Kidney glomerular epithelial cell (primary cell): ENCODE data around the gene SLC35F1.
"Not testable (repeated sequence)": the region's sequence is repeated elsewhere in the genome, so short reads cannot be mapped to it uniquely, and the experiment has no call there.

Experiments
- DNase-seq: peaks from one replicate; lab custom pipeline; 2025; lab: John Stamatoyannopoulos, UW

SLC35F1 gene

GRCh38 chr6:117992856-117993255 lies 85.8 kb downstream of the SLC35F1 start:
- DNase-seq: no peak

GRCh38 chr6:118012944-118013343 lies 105.9 kb downstream of the SLC35F1 start:
- DNase-seq: no peak

GRCh38 chr6:118016532-118016931 lies 109.5 kb downstream of the SLC35F1 start:
- no peak for DNase-seq

- DNase-seq: no peak
These were observed 110.3 kb downstream of the SLC35F1 start for GRCh38 chr6:118017301-118017848.

GRCh38 chr6:118023771-118024170 lies 116.7 kb downstream of the SLC35F1 start:
- no peak for DNase-seq

GRCh38 chr6:118029967-118030366 lies 122.9 kb downstream of the SLC35F1 start:
- no peak for DNase-seq

GRCh38 chr6:118037479-118037878 lies 130.4 kb downstream of the SLC35F1 start:
- DNase-seq: not testable (repeated sequence)

- DNase-seq: no peak
These were observed 135.8 kb downstream of the SLC35F1 start for GRCh38 chr6:118042855-118043254.

- no peak for DNase-seq
These were observed 137.2 kb downstream of the SLC35F1 start for GRCh38 chr6:118044275-118044674.

- no peak for DNase-seq
These were observed 147.0 kb downstream of the SLC35F1 start for GRCh38 chr6:118054082-118054481.

GRCh38 chr6:118061666-118062065 lies 154.6 kb downstream of the SLC35F1 start:
- DNase-seq: no peak

GRCh38 chr6:118080547-118080946 lies 173.5 kb downstream of the SLC35F1 start:
- DNase-seq: no peak

GRCh38 chr6:118083711-118084110 lies 176.6 kb downstream of the SLC35F1 start:
- no peak for DNase-seq

- DNase-seq: no peak
These were observed 178.6 kb downstream of the SLC35F1 start for GRCh38 chr6:118085665-118086064.

- DNase-seq: no peak
These were observed 179.1 kb downstream of the SLC35F1 start for GRCh38 chr6:118086159-118086558.

- DNase-seq: no peak
These were observed 185.0 kb downstream of the SLC35F1 start for GRCh38 chr6:118092086-118092485.

GRCh38 chr6:118097576-118097975 lies 190.5 kb downstream of the SLC35F1 start:
- no peak for DNase-seq

- DNase-seq: no peak
These were observed 193.7 kb downstream of the SLC35F1 start for GRCh38 chr6:118100717-118101116.

GRCh38 chr6:118101220-118101619 lies 194.2 kb downstream of the SLC35F1 start:
- no peak for DNase-seq

- DNase-seq: no peak
These were observed 194.8 kb downstream of the SLC35F1 start for GRCh38 chr6:118101831-118102345.

GRCh38 chr6:118102401-118102800 lies 195.3 kb downstream of the SLC35F1 start:
- no peak for DNase-seq

- no peak for DNase-seq
These were observed 196.5 kb downstream of the SLC35F1 start for GRCh38 chr6:118103381-118104146.

GRCh38 chr6:118122161-118122725 lies 215.2 kb downstream of the SLC35F1 start:
- no peak for DNase-seq
